Peyer's patch (tissue), 4 donors: ENCODE data around the gene NANOS3.

Source experiments
- POLR2A ChIP-seq, 2 donors: fragments of 450-650 bp; IDR thresholded peaks; one replicate each; pipeline ENCODE4 v1.5.1; 2017; ENCODE audit warnings: antibody characterized with exemption in 2 of 2, mild to moderate bottlenecking in 2 of 2, moderate library complexity in 2 of 2
- TF ChIP-seq, protein P1 (sequence below), 6 experiments: fragments of 450-650 bp in 4 of 6; fragments of 200-600 bp in 2 of 6; sonication (generic) in 1 of 6; IDR thresholded peaks; one replicate each; pipeline ENCODE4 v1.5.1; 2017 to 2019; ENCODE audit warnings: antibody characterized with exemption in 6 of 6, mild to moderate bottlenecking in 3 of 6, moderate library complexity in 1 of 6

DNA sequence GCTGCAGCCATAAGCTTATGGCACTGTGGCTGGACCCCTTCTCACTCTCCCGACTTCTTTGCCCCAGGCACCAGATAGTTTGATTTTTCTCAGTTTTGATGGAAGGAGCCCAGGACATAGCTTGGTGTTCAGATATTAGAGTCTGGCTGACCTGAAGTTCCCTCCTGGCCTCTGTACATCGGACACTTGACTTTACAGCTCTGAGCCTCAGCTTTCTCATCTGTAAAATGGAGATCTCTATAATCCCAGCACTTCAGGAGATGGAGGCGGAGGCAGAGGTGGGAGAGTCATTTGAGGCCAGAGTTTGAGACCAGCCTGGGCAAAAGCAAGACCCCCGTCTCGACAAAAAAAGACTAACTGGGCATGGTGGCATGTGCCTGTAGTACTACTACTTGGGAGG lies 30.0 kb downstream of the NANOS3 start:
- TF ChIP-seq, protein P1, sequence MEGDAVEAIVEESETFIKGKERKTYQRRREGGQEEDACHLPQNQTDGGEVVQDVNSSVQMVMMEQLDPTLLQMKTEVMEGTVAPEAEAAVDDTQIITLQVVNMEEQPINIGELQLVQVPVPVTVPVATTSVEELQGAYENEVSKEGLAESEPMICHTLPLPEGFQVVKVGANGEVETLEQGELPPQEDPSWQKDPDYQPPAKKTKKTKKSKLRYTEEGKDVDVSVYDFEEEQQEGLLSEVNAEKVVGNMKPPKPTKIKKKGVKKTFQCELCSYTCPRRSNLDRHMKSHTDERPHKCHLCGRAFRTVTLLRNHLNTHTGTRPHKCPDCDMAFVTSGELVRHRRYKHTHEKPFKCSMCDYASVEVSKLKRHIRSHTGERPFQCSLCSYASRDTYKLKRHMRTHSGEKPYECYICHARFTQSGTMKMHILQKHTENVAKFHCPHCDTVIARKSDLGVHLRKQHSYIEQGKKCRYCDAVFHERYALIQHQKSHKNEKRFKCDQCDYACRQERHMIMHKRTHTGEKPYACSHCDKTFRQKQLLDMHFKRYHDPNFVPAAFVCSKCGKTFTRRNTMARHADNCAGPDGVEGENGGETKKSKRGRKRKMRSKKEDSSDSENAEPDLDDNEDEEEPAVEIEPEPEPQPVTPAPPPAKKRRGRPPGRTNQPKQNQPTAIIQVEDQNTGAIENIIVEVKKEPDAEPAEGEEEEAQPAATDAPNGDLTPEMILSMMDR (IDR thresholded peaks at IDR 0.05): no peak
- TF ChIP-seq POLR2A (IDR thresholded peaks at IDR 0.05): no peak
